K562 (cell line): ENCODE measurements around the gene ARL2. TPM values are rescaled to one million over a fixed set of nuclear protein-coding genes. Genes with fewer than 3 reads are reported as not detected.

ENCODE experiments used
- ARHGAP35 ChIP-seq: fragments of 450-650 bp; IDR thresholded peaks from 2 replicates; pipeline ENCODE4 v1.6.1; 2018; ENCODE audit not compliant: partially characterized antibody
- BCL6 ChIP-seq: fragments of 250-450 bp; sonication (Bioruptor Pico); IDR thresholded peaks from 2 replicates; pipeline ENCODE4 v1.4.0; 2020
- CXXC5 ChIP-seq: fragments of 250-450 bp; sonication (Bioruptor Pico); IDR thresholded peaks from 2 replicates; pipeline ENCODE4 v1.8.0; 2022; ENCODE audit warnings: inconsistent platforms, mild to moderate bottlenecking, moderate library complexity
- E2F3 ChIP-seq: fragments of 250-450 bp; sonication (Bioruptor Pico); IDR thresholded peaks from 2 replicates; pipeline ENCODE4 v1.4.0; 2020; ENCODE audit warnings: mild to moderate bottlenecking
- JUN ChIP-seq, 2 experiments: sonication (generic) in 1 of 2; formaldehyde crosslinking in 1 of 2; IDR thresholded peaks; 2 replicates each; pipeline versions ENCODE4 v1.6.1 to v1.8.0; 2012 to 2022; ENCODE audit warnings: borderline replicate concordance in 2 of 2, mild to moderate bottlenecking in 2 of 2, improper control_type of control experiment in 1 of 2, low read depth in 1 of 2, low read length in 1 of 2, missing genetic modification reagents in 1 of 2
- MCM2 ChIP-seq: fragments of 450-650 bp; IDR thresholded peaks from 2 replicates; pipeline ENCODE4 v1.6.1; 2017; ENCODE audit warnings: low read depth, mild to moderate bottlenecking
- MTA1 ChIP-seq: fragments of 450-650 bp; IDR thresholded peaks from 2 replicates; pipeline ENCODE4 v1.6.1; 2017; ENCODE audit warnings: borderline replicate concordance
- RBBP5 ChIP-seq: fragments of 200-600 bp; sonication (generic); IDR thresholded peaks from 2 replicates; pipeline ENCODE4 v1.6.1; 2012; ENCODE audit warnings: borderline replicate concordance, mild to moderate bottlenecking, low read length, control low read depth, inconsistent platforms; ENCODE audit not compliant: insufficient read depth, poor library complexity, severe bottlenecking
- ZBTB49 ChIP-seq: sonication (generic); formaldehyde crosslinking; IDR thresholded peaks from 2 replicates; pipeline ENCODE4 v1.8.0; 2022; ENCODE audit warnings: missing genetic modification reagents, mild to moderate bottlenecking, borderline replicate concordance
- ZKSCAN3 ChIP-seq: fragments of 250-450 bp; sonication (Bioruptor Pico); IDR thresholded peaks from 2 replicates; pipeline ENCODE4 v1.4.0; 2020
- ZNF174 ChIP-seq: fragments of 250-450 bp; sonication (Bioruptor Pico); IDR thresholded peaks from 2 replicates; pipeline ENCODE4 v1.4.0; 2020; ENCODE audit warnings: mild to moderate bottlenecking
- ZNF239 ChIP-seq: fragments of 250-450 bp; sonication (Bioruptor Pico); IDR thresholded peaks from 2 replicates; pipeline ENCODE4 v1.4.0; 2020; ENCODE audit warnings: mild to moderate bottlenecking
- polyA plus RNA-seq, 8 experiments: library from polyadenylated mRNA; depleted of rRNA in 4 of 8; stranded (reverse) in 5 of 8; unstranded in 3 of 8; fragments of >200 nt; fragmentation: Nextera tagmentation in 2 of 8; fragmentation: Illumina TruSeq in 1 of 8; extraction: Ambion mirVana in 2 of 8; extraction: Trizol in 1 of 8; gene quantifications; 2 replicates each; pipeline versions ENCODE4 v1.2.1 to v1.2.3, GENCODE V29; 2011 to 2014; ENCODE audit warnings: inconsistent platforms in 1 of 8, missing spikeins in 1 of 8
- total RNA-seq, 7 experiments: library from RNA; depleted of rRNA in 6 of 7; stranded (reverse); fragments of >200 nt in 6 of 7; fragmentation: Illumina TruSeq in 2 of 7; extraction: Trizol in 2 of 7; gene quantifications; 2 replicates each; pipeline versions ENCODE4 v1.2.1 to v1.2.3, GENCODE V29; 2011 to 2021; ENCODE audit warnings: low replicate concordance in 1 of 7
- TF ChIP-seq, protein P1 (sequence below), 2 experiments: fragments of 450-650 bp in 1 of 2; sonication (generic) in 1 of 2; formaldehyde crosslinking in 1 of 2; IDR thresholded peaks; 2 replicates each; pipeline versions ENCODE4 v1.7.1 to v1.9.0; 2016 to 2022; ENCODE audit warnings: inconsistent platforms in 1 of 2, mild to moderate bottlenecking in 1 of 2, missing genetic modification reagents in 1 of 2
- TF ChIP-seq, protein P2 (sequence below): fragments of 250-450 bp; sonication (Bioruptor Pico); IDR thresholded peaks from 2 replicates; pipeline ENCODE4 v1.5.1; 2021; ENCODE audit warnings: mild to moderate bottlenecking

Gene ARL2
- total and polyA plus RNA-seq, 9 of the 15 experiments (the other 6 are each of a cell fraction or from before 2014, with no cell fraction given) = 5.7 to 154 (median 92.2) TPM

DNA sequence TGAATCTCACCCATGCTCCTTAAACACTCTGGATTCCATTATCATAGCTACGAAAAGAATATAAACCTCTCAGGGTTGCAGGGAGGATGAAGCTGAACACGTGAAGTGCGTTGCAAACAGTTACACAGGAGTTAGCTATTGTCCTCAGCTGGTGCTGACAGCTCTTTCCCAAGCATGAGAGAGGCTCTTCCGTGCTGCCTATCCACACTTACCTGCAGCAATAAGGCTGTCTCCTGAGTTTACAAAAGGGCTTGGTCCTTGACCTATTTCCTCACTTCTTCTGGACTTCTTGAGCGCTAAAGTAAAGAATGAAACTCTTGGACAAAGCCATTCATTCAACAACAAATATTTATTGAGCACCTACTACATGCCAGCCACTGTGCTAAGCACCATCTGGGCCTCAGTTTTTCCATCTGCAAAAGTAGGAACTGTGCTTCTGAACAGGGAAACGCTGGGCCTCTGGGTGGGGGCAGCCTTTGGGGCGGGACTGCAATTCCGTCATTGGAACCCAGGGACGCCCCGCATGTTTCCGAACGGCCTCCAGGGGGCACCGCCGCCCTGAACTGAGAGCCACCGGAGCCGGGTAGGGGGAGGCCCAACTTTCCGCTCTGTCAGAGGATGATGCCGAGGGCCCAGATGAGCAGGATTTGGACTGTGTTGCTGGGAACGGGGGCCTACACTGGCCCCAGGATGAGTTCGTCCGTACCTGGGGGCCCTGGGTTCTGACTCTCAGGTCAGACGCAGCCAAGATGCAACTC is 651 bp upstream of the ARL2 start (continued):
- TF ChIP-seq, protein P1, sequence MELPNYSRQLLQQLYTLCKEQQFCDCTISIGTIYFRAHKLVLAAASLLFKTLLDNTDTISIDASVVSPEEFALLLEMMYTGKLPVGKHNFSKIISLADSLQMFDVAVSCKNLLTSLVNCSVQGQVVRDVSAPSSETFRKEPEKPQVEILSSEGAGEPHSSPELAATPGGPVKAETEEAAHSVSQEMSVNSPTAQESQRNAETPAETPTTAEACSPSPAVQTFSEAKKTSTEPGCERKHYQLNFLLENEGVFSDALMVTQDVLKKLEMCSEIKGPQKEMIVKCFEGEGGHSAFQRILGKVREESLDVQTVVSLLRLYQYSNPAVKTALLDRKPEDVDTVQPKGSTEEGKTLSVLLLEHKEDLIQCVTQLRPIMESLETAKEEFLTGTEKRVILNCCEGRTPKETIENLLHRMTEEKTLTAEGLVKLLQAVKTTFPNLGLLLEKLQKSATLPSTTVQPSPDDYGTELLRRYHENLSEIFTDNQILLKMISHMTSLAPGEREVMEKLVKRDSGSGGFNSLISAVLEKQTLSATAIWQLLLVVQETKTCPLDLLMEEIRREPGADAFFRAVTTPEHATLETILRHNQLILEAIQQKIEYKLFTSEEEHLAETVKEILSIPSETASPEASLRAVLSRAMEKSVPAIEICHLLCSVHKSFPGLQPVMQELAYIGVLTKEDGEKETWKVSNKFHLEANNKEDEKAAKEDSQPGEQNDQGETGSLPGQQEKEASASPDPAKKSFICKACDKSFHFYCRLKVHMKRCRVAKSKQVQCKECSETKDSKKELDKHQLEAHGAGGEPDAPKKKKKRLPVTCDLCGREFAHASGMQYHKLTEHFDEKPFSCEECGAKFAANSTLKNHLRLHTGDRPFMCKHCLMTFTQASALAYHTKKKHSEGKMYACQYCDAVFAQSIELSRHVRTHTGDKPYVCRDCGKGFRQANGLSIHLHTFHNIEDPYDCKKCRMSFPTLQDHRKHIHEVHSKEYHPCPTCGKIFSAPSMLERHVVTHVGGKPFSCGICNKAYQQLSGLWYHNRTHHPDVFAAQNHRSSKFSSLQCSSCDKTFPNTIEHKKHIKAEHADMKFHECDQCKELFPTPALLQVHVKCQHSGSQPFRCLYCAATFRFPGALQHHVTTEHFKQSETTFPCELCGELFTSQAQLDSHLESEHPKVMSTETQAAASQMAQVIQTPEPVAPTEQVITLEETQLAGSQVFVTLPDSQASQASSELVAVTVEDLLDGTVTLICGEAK (IDR thresholded peaks at IDR 0.05) = no peak
- TF ChIP-seq, protein P1 (CRISPR knock-in tag; IDR thresholded peaks at IDR 0.05) = no peak
- TF ChIP-seq MCM2 (no peak), BCL6 (CRISPR knock-in tag) (no peak), E2F3 (no peak), JUN (IDR thresholded peaks at IDR 0.05; ENCODE audit: borderline replicate concordance, low read depth, low read length) (no peak), JUN (CRISPR knock-in tag; IDR thresholded peaks at IDR 0.05; ENCODE audit: borderline replicate concordance) (0 out of 2 replicates have a peak, but pooled peaks have one; percentile 32), ARHGAP35 (no peak), ZNF239 (CRISPR knock-in tag) (no peak), RBBP5 (no peak), MTA1 (peak; percentile 48; the same call in 1 of the 2 replicates), ZKSCAN3 (CRISPR knock-in tag) (no peak), ZNF174 (CRISPR knock-in tag) (no peak), ZBTB49 (CRISPR knock-in tag) (no peak), CXXC5 (CRISPR knock-in tag) (no peak)
- TF ChIP-seq, protein P2, sequence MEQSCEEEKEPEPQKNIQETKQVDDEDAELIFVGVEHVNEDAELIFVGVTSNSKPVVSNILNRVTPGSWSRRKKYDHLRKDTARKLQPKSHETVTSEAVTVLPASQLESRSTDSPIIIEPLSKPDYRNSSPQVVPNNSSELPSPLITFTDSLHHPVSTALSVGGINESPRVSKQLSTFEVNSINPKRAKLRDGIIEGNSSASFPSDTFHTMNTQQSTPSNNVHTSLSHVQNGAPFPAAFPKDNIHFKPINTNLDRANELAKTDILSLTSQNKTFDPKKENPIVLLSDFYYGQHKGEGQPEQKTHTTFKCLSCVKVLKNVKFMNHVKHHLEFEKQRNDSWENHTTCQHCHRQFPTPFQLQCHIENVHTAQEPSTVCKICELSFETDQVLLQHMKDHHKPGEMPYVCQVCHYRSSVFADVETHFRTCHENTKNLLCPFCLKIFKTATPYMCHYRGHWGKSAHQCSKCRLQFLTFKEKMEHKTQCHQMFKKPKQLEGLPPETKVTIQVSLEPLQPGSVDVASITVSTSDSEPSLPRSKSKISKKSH (CRISPR knock-in tag) = no peak
